ENCODE data around the gene DPYSL3. TPM values are rescaled to one million over a fixed set of nuclear protein-coding genes. Genes with fewer than 3 reads are reported as not detected.
A peak's percentile ranks its signal among the peaks of the same experiment; 100 is the strongest.

The DPYSL3 gene
- total and polyA plus RNA-seq, 5 experiments from 2014 or later: not detected

DNA sequence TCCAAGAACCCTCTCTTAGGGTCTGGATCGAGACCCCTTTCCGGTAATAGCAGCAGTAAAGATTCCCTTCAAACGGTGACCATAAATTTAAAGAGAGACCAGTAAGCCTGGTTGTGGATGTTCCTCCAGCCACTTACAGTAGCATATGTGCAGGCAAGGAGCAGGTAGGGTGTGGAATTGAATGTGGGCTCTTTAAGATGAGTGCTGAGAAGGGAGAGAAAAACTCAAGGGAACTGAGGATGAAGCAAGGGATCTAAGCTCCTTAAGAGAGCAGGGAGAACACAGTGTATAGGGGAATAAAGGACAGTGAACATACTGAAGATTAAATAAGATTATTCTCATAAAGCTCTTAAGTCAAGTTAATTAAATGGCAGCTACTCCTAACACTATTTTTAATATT is 51.3 kb downstream of the DPYSL3 start:
- Mint-ChIP-seq H3K27me3 (peaks cover 36 to 75% (median 49%) of the 10 kb centered on the region in 5 donors), H3K4me1 (peaks cover 4 to 12% (median 6%) of the 10 kb centered on the region in 4 donors), H3K27ac (no peak overlapping the region), H3K4me3 (no peak overlapping the region), H3K36me3 (peaks cover 0 to 6% (median 0%) of the 10 kb centered on the region in 3 donors), H3K9me3 (peaks cover 0 to 2% (median 0%) of the 10 kb centered on the region in 9 donors)
- POLR2A ChIA-PET: no interaction called here
- no peak for ATAC-seq
- DNase-seq: no peak

DNA sequence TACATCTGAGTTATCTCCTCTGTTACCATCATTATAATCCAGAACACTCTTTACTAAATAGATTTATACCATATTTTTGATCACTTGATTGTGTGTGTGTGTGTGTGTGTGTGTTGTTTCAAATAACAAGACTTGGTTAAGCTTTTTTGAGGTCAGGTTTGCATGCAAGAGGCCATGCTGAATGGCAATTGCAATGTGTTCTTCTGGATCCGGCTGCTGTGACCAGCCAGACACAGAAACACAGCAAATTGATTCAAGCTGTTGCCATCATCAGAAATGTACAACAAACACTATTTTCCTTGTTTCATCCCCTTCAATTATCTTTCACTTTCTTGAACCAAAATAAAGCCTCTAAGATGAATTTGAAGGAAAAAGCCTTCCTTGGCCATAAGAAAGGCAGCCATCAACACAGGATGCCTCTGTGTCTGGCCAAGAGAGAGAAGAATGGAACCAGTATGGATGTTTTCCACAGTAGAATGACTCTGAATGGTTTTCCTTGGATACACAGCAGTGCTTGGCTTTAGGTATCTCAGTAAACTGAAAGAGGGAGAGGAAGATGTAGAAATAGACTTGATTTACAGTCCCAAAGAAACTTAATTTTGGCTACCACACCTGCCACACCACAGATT is 53.9 kb downstream of the DPYSL3 start:
- H3K27ac Mint-ChIP-seq: no peak overlapping the region
- H3K9me3 Mint-ChIP-seq: peaks cover 0 to 4% (median 0%) of the 10 kb centered on the region in 9 donors
- POLR2A ChIA-PET: no interaction called here
- H3K4me3 Mint-ChIP-seq: peak overlapping the region in 1 of 10 donors; percentile 93
- H3K36me3 Mint-ChIP-seq: peaks cover 0 to 10% (median 3%) of the 10 kb centered on the region in 3 donors
- peaks cover 6 to 30% (median 16%) of the 10 kb centered on the region in 4 donors for H3K4me1 Mint-ChIP-seq
- DNase-seq: no peak
- H3K27me3 Mint-ChIP-seq: peaks cover 52 to 92% (median 61%) of the 10 kb centered on the region in 5 donors
- no peak for ATAC-seq

DNA sequence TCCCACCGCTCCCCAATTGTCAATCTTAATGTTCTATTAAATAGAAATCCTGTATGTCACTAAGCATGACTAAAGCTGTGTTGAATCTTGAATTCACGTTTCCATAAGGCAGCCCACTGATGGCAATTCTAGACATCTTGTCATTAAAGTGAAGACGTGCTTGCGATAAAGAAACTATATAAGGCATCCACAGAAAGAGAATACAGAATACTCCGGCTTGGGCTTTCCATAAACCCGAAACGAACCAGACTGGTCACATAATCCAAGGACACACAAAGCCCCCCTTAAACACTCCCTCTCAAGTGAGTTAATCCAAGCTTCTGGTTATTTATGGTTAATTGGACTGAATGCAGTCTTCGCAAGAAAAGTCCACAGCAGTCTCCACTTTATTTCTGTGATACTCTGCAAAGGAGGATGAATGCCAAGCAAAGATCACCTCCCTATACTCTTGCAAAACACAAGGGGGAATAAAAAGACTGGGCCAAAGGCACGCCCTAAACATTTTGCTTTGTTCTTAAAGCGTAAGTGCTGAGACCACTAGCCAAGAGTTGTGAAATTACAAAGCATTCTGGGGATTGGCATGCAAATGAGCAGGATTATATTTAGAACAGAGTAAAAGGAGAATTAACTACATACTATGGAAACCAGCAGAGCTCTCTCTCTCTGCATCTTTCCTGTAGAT is 54.7 kb downstream of the DPYSL3 start:
- ATAC-seq (no peak), DNase-seq (no peak)
- H3K27me3 Mint-ChIP-seq: peaks cover 59 to 92% (median 66%) of the 10 kb centered on the region in 5 donors
- POLR2A ChIA-PET: no interaction called here
- no peak overlapping the region for H3K27ac Mint-ChIP-seq
- peak overlapping the region; percentile 60 to 94 (median 87) for H3K4me3 Mint-ChIP-seq
- H3K9me3 Mint-ChIP-seq: peaks cover 0 to 4% (median 0%) of the 10 kb centered on the region in 9 donors
- peaks cover 0 to 5% (median 3%) of the 10 kb centered on the region in 3 donors for H3K36me3 Mint-ChIP-seq
- H3K4me1 Mint-ChIP-seq: peaks cover 6 to 30% (median 16%) of the 10 kb centered on the region in 4 donors

DNA sequence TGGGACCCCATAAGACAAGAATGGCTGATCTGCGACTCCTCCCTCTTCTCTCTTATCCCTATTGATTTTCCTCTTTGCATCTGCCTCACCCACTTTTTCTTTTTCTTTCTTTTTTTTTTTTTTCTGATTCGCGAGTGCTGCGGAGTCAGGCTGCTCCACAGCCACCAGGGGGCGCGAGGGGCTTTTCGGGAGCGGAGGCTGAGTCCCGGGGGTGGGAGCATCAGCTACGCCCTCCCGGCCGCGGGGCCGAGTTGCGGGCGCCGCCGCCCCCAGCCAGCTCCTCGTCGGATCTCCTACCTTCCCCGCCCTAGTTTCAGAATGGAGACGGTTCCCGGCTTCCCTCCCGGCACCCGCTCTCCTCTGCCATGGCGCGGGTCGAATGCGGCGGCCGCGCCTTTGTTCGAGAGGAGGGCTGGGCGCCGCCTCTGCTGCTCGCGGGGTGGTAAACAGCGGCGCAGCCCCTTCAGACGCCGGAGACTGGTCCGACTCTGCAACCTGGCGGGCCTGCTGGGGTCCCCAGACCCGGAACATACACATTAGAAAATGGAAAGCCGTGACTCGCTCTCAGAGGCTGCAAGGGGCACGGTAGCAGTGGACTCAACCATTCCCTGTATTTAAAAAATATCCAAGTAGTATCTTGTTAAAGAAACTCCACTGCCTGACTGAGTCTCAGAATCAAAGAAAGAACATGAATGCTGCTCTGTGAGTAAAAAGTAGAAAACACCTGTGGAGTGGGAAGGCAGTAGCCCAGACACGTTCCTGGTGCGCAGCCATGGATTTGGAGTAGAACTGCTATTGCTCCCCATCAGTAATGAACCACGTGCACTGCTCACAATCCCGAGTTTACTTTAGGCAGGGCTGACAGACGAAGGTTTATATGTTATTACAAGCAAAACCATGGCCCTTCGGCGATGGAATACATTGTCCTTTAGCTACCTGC is 55.7 kb downstream of the DPYSL3 start:
- Mint-ChIP-seq H3K27ac (peak overlapping the region in 1 of 10 donors; percentile 67), H3K4me3 (peak overlapping the region; percentile 82 to 94 (median 90)), H3K36me3 (peaks cover 0 to 4% (median 3%) of the 10 kb centered on the region in 3 donors), H3K4me1 (peaks cover 6 to 30% (median 16%) of the 10 kb centered on the region in 4 donors), H3K9me3 (peaks cover 0 to 4% (median 0%) of the 10 kb centered on the region in 9 donors), H3K27me3 (peaks cover 60 to 99% (median 68%) of the 10 kb centered on the region in 5 donors)
- DNase-seq: peak; percentile 35 to 72 (median 58)
- POLR2A ChIA-PET: interaction anchor here (0.7 kb wide), 1 partner anchor 9 kb away, joined by 3 read pairs; no protein-coding TSS in a partner anchor
- ATAC-seq: peak; percentile 77 to 88

DNA sequence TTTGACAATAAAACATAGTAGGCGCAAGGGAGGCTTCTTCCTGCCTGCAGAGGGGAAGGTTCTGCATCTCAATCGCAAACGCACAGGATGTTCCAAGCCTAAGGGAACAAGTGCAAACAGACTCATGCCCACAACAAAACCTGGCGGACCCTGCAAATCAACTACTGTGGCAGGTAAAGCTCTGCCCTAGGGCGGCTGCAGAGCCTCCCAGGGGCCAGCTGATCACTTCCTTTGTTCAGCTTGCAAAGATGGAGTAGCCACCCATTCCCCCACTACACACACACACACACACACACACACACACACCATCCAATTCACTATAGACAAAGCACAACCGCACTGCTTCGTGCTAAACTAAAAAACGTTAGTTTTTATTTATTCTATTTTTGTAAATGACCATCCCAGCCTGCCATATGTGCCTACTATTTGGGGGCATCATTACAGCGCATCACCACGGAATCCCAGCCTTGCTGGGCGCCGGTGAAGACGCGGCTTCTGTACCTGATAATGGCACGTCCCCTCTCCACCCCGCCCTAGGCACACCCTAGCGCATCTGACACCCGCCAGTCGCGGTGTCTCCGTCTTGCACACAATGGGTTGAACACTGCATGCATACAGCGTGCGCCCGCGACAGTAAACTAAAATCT is 57.6 kb downstream of the DPYSL3 start:
- Mint-ChIP-seq H3K4me1 (peaks cover 6 to 30% (median 16%) of the 10 kb centered on the region in 4 donors), H3K27ac (peak overlapping the region in 1 of 10 donors; percentile 14), H3K4me3 (peak overlapping the region; percentile 44 to 92 (median 71)), H3K27me3 (peaks cover 51 to 94% (median 68%) of the 10 kb centered on the region in 5 donors), H3K9me3 (peaks cover 0 to 4% (median 0%) of the 10 kb centered on the region in 9 donors), H3K36me3 (peaks cover 0 to 4% (median 3%) of the 10 kb centered on the region in 3 donors)
- POLR2A ChIA-PET: no interaction called here
- no peak for ATAC-seq
- no peak for DNase-seq

DNA sequence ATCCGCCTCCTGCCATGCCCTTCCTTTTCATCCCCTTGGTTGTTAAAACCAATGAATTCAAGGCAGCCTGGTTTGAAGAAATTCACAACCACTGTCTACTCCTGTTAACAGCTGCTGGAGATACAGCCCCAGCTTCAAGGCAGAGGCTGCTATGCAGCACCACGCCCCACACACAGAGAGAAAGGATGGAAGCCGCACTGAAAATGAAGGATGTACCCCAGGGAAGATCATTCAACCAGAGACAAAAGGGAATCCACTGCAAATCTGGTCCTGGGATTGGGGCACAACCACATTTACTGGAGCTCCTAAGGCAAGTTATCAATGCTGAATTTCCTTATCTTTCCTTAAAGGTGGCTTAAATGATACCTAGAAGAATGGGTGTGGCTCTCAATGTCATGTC is 58.7 kb downstream of the DPYSL3 start:
- POLR2A ChIA-PET: no interaction called here
- Mint-ChIP-seq H3K36me3 (peaks cover 0 to 4% (median 3%) of the 10 kb centered on the region in 3 donors), H3K27ac (no peak overlapping the region)

DNA sequence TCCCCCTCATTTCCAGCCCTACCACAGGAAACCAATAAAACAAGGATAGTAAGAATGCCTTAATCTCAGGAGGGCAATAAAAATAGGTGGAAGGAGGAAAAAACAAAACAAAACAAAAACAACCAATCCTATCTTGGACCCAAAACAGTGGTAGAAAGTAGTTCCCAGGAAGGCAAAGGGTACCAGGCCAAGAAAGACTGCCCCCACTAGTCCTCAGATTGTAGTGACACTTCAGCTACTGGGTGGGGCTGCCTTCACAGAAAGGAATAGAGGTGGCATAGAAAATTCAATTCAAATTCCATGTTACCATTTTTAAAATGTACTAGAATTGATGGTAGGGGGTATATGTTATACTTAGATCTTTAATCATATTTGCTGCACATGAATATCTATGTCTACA is 59.3 kb downstream of the DPYSL3 start:
- DNase-seq (no peak), ATAC-seq (no peak)
- Mint-ChIP-seq H3K27ac (no peak overlapping the region), H3K4me1 (peaks cover 6 to 30% (median 16%) of the 10 kb centered on the region in 4 donors), H3K27me3 (peaks cover 42 to 90% (median 58%) of the 10 kb centered on the region in 5 donors), H3K36me3 (peaks cover 0 to 4% (median 3%) of the 10 kb centered on the region in 3 donors), H3K4me3 (peak overlapping the region in 1 of 10 donors; percentile 5), H3K9me3 (peaks cover 0 to 3% (median 0%) of the 10 kb centered on the region in 9 donors)
- POLR2A ChIA-PET: no interaction called here

More for the DNA sequence above, 58.7 kb downstream of the DPYSL3 start:
- ATAC-seq (no peak), DNase-seq (no peak)
- peaks cover 47 to 90% (median 61%) of the 10 kb centered on the region in 5 donors for H3K27me3 Mint-ChIP-seq
- peaks cover 0 to 4% (median 0%) of the 10 kb centered on the region in 9 donors for H3K9me3 Mint-ChIP-seq
- H3K4me1 Mint-ChIP-seq: peaks cover 6 to 30% (median 16%) of the 10 kb centered on the region in 4 donors
- no peak overlapping the region for H3K4me3 Mint-ChIP-seq

DNA sequence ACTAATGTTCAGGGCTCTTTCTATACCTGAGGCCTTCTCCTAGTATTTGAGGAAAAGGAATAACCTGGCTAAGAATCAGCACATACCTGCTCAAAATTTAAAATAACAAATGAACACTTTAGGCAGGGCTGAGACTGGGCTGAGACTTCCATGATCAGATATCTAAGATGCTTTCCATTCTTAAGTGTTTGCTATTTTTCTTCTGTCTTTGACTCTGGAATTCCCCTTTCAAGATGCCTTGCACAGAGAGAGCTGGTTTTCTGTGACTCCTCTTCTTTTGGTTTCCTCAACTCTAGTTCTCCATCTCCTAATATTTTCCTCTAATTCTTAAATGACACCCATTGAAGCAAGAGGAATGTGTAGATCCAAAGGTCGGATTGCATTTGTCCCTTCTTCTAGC is 61.1 kb downstream of the DPYSL3 start:
- ATAC-seq: no peak
- H3K27me3 Mint-ChIP-seq: peaks cover 29 to 74% (median 44%) of the 10 kb centered on the region in 5 donors
- POLR2A ChIA-PET: no interaction called here
- peaks cover 0 to 3% (median 0%) of the 10 kb centered on the region in 9 donors for H3K9me3 Mint-ChIP-seq
- DNase-seq: no peak
- H3K36me3 Mint-ChIP-seq: peaks cover 0 to 4% (median 3%) of the 10 kb centered on the region in 3 donors
- no peak overlapping the region for H3K27ac Mint-ChIP-seq
- H3K4me1 Mint-ChIP-seq: peaks cover 3 to 20% (median 11%) of the 10 kb centered on the region in 4 donors
- no peak overlapping the region for H3K4me3 Mint-ChIP-seq

DNA sequence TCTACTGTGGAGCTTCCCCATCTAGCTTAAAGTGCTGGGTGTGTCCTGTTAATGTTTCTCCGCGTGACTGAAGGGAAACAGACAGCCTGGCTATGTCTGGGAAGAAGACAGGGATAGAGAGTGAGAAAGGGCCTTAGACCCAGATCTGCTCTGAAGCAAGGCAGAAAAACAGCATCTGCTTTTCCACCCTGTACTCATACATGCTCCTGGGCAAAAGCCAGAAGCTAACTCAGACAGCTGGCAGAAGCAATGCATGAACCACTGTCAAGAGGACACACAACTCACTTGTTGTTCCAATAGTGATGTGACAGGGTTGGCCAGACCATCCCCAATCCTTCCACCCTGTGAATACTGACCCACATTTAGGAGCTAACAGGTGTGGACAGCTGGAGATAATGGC is 63.3 kb downstream of the DPYSL3 start:
- no peak overlapping the region for H3K27ac Mint-ChIP-seq

DNA sequence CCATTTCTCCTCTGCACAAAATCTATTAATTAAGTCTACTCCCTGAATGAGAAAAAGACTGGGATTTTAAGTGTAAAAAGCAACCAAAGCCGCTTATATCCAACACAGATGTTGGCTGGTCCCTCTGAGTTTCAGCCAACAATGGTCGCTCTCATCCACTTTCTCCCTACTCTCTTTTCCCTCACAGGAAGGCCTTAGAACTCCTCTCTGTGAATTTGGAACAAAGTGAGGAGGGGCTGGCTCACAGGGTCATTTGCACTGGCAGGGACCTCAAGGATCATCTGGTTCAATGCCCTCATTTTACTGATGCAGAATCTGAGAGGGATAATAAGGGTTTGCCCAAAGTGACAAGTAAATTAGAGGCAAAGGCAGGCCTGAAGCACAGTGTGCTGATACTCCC is 64.0 kb downstream of the DPYSL3 start:
- Mint-ChIP-seq H3K4me3 (no peak overlapping the region), H3K9me3 (peaks cover 0 to 3% (median 0%) of the 10 kb centered on the region in 9 donors), H3K4me1 (no peaks in the 10 kb centered on the region), H3K36me3 (no peaks in the 10 kb centered on the region), H3K27ac (no peak overlapping the region), H3K27me3 (peaks cover 16 to 61% (median 26%) of the 10 kb centered on the region in 5 donors)
- DNase-seq: no peak
- POLR2A ChIA-PET: no interaction called here
- ATAC-seq: no peak

More for the DNA sequence above, 63.3 kb downstream of the DPYSL3 start:
- Mint-ChIP-seq H3K4me3 (no peak overlapping the region), H3K4me1 (peaks cover 0 to 1% (median 0%) of the 10 kb centered on the region in 4 donors), H3K27me3 (peaks cover 20 to 61% (median 31%) of the 10 kb centered on the region in 5 donors), H3K9me3 (peaks cover 0 to 3% (median 0%) of the 10 kb centered on the region in 9 donors), H3K36me3 (no peaks in the 10 kb centered on the region)
- POLR2A ChIA-PET: no interaction called here
- no peak for DNase-seq
- no peak for ATAC-seq

DNA sequence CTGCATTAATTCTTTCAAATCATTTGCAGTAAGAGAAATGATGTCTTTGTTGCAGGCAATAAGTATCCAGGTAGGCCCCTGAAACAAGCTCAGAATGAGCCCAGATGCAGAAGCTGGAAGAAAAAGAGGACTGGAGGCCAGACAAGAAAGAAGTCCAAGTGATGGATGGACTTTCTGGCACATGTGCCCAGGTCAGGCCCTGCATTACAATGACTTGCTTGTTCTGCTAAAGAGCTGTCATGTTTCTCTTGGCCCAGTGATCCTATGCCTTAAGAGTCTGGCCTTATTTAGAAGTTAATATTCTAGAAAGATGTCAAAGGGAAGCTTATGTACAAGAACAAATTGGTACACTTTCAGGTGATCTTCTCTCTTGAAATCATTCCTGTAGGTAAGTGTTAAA is 64.8 kb downstream of the DPYSL3 start:
- Mint-ChIP-seq H3K4me1 (no peaks in the 10 kb centered on the region), H3K9me3 (peaks cover 0 to 3% (median 0%) of the 10 kb centered on the region in 9 donors), H3K4me3 (no peak overlapping the region), H3K27me3 (peaks cover 10 to 53% (median 20%) of the 10 kb centered on the region in 5 donors), H3K27ac (no peak overlapping the region), H3K36me3 (no peaks in the 10 kb centered on the region)
- DNase-seq (no peak), ATAC-seq (no peak)
- POLR2A ChIA-PET: no interaction called here

DNA sequence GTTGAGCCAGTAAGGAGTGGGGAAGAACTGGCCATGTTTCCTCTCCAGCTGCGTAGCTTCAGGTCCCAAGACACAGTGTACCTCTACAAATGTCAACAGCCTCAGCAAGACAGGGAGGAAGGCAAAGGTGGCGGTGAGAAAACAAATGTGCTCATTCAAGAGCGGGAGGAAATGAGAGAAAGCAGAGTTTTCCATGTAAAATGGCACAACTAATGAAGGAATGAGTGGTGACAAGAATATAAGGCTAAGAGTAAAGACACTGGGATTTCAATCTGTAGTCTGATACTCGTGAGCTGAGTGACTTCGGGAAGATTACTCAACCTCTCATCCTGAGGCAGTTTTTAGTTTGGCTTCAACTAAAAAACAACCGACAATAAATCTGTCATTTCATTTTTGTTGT is 67.6 kb downstream of the DPYSL3 start:
- Mint-ChIP-seq H3K9me3 (peaks cover 0 to 3% (median 0%) of the 10 kb centered on the region in 9 donors), H3K36me3 (no peaks in the 10 kb centered on the region), H3K27me3 (peaks cover 5 to 30% (median 9%) of the 10 kb centered on the region in 5 donors), H3K4me3 (no peak overlapping the region), H3K4me1 (no peaks in the 10 kb centered on the region), H3K27ac (no peak overlapping the region)
- no peak for DNase-seq
- POLR2A ChIA-PET: no interaction called here
- ATAC-seq: no peak

Measured in naive thymus-derived CD8-positive, alpha-beta T cell (primary cell).